PFSK-1 (cell line): ENCODE data around the gene SART3.

Experiments used
- FOXP2 ChIP-seq: optimal IDR thresholded peaks from 2 replicates; pipeline ENCODE3; 2011; ENCODE audit warnings: borderline replicate concordance, control low read depth, inconsistent platforms; ENCODE audit not compliant: insufficient read depth; ENCODE audit errors: extremely low read length, extremely low read depth
- POLR2AphosphoS5 ChIP-seq: IDR thresholded peaks from 2 replicates; pipeline ENCODE4 v1.6.1; 2012; ENCODE audit warnings: low read depth, mild to moderate bottlenecking, control low read depth, low read length, moderate library complexity
- SIN3A ChIP-seq: IDR thresholded peaks from 2 replicates; pipeline ENCODE4 v1.6.1; 2012; ENCODE audit warnings: mild to moderate bottlenecking, low read length, moderate library complexity, borderline replicate concordance; ENCODE audit not compliant: insufficient read depth
- TAF1 ChIP-seq: IDR thresholded peaks from 2 replicates; pipeline ENCODE4 v1.6.1; 2012; ENCODE audit warnings: low read length, control low read depth, borderline replicate concordance; ENCODE audit not compliant: insufficient read depth
- TF ChIP-seq, protein P1 (sequence below), 2 experiments: IDR thresholded peaks; 2 replicates each; pipeline versions ENCODE4 v1.6.1 to v1.8.0; 2011 to 2012; ENCODE audit warnings: low read depth in 2 of 2, low read length in 2 of 2, control low read depth in 1 of 2, inconsistent platforms in 1 of 2, mild to moderate bottlenecking in 1 of 2, moderate library complexity in 1 of 2; ENCODE audit not compliant: insufficient read depth in 1 of 2

DNA sequence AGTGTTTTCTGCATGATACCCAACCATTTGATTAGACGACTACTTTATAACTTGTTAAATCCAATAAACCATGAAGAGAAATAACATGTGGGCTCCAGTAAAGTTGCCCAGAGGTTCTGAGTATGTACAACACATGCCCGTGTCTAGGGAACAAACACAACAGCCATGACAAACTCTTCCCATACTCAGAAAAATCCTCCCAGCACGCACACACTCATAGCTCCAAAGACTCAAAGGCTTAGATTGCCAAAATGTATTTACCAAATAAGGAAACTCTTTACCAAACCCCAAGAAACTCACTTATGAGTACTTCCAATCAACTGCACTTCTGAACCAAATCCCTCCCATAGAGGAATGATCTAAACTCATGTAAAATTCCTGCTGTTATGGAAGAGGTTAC, 17.3 kb downstream of the SART3 start:
- TF ChIP-seq TAF1 (no peak), POLR2AphosphoS5 (no peak), FOXP2 (no peak), SIN3A (no peak)
- TF ChIP-seq, protein P1, sequence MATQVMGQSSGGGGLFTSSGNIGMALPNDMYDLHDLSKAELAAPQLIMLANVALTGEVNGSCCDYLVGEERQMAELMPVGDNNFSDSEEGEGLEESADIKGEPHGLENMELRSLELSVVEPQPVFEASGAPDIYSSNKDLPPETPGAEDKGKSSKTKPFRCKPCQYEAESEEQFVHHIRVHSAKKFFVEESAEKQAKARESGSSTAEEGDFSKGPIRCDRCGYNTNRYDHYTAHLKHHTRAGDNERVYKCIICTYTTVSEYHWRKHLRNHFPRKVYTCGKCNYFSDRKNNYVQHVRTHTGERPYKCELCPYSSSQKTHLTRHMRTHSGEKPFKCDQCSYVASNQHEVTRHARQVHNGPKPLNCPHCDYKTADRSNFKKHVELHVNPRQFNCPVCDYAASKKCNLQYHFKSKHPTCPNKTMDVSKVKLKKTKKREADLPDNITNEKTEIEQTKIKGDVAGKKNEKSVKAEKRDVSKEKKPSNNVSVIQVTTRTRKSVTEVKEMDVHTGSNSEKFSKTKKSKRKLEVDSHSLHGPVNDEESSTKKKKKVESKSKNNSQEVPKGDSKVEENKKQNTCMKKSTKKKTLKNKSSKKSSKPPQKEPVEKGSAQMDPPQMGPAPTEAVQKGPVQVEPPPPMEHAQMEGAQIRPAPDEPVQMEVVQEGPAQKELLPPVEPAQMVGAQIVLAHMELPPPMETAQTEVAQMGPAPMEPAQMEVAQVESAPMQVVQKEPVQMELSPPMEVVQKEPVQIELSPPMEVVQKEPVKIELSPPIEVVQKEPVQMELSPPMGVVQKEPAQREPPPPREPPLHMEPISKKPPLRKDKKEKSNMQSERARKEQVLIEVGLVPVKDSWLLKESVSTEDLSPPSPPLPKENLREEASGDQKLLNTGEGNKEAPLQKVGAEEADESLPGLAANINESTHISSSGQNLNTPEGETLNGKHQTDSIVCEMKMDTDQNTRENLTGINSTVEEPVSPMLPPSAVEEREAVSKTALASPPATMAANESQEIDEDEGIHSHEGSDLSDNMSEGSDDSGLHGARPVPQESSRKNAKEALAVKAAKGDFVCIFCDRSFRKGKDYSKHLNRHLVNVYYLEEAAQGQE (IDR thresholded peaks at IDR 0.05; ENCODE audit: insufficient read depth in 1 of 2, low read depth in 2 of 2, low read length in 2 of 2), result no peak
